ENCODE data around the gene ANKRD6. TPM values are rescaled to one million over a fixed set of nuclear protein-coding genes. Genes with fewer than 3 reads are reported as not detected.

Gene ANKRD6
- total and polyA plus RNA-seq, 2 donors (not counting 1 experiment from before 2014, with no cell fraction given) = 3.8 to 10.5 TPM

GRCh38 chr6:89468998-89469397, 36.0 kb downstream of the ANKRD6 start:
- no peak for DNase-seq
- no peaks in the 10 kb centered on the region for H3K79me2 ChIP-seq (ENCODE audit: control insufficient read depth, insufficient read depth, low read length)
- H3K4me1 ChIP-seq (ENCODE audit: control insufficient read depth in 2 of 2, insufficient read depth in 2 of 2, low read length in 2 of 2) = no peaks in the 10 kb centered on the region
- TF ChIP-seq CTCF (IDR thresholded peaks at IDR 0.05) = no peak
- no peak for TF ChIP-seq EZH2 (IDR thresholded peaks at IDR 0.05; ENCODE audit: borderline replicate concordance, insufficient read depth, low read depth, low read length, poor library complexity, severe bottlenecking)
- CTCF ChIA-PET = interaction anchor here (0.7 kb wide), 1 partner anchor 95 kb away, joined by 3 read pairs; no protein-coding TSS in a partner anchor
- no peaks in the 10 kb centered on the region for H3K27me3 Mint-ChIP-seq
- no peaks in the 10 kb centered on the region for H3K36me3 ChIP-seq (replicated peaks in 1 of 2; ENCODE audit: control extremely low read depth in 1 of 2, control insufficient read depth in 1 of 2, extremely low read depth in 1 of 2, insufficient read depth in 2 of 2, low read length in 1 of 2)
- no peak overlapping the region for H3K4me2 ChIP-seq (replicated peaks; ENCODE audit: low read depth, low read length, poor library complexity, severe bottlenecking)
- H3K9ac ChIP-seq (ENCODE audit: low read length) = no peak overlapping the region
- H3K27ac ChIP-seq (ENCODE audit: low read length in 2 of 2) = no peak overlapping the region
- H3K4me3 ChIP-seq (ENCODE audit: control extremely low read depth in 1 of 5, extremely low read depth in 1 of 5, insufficient read depth in 1 of 5, low read depth in 2 of 5, low read length in 4 of 5) = no peak overlapping the region
- POLR2A ChIA-PET = no interaction called here
- H3K4me3 Mint-ChIP-seq = no peak overlapping the region
- WGBS (ENCODE audit: insufficient coverage) = 0% methylated on average over 1 of the region's 1 CpG
- intact Hi-C loops (cut with micrococcal nuclease) = no loop called here
- no peaks in the 10 kb centered on the region for H3K27me3 ChIP-seq (replicated peaks in 1 of 4; ENCODE audit: control extremely low read depth in 1 of 4, control insufficient read depth in 3 of 4, insufficient read depth in 4 of 4, low read length in 3 of 4)
- H3K9me3 Mint-ChIP-seq (ENCODE audit: insufficient read depth) = no peaks in the 10 kb centered on the region
- H3K27ac Mint-ChIP-seq = no peak overlapping the region
- no peak overlapping the region for H2AFZ ChIP-seq (ENCODE audit: insufficient read depth, low read depth, low read length, poor library complexity, severe bottlenecking)
- no peak for ATAC-seq (ENCODE audit: low read depth)
- H3K4me1 Mint-ChIP-seq = peaks cover 2% of the 10 kb centered on the region
- H4K20me1 ChIP-seq (ENCODE audit: control insufficient read depth, insufficient read depth, low read length, poor library complexity, severe bottlenecking) = no peaks in the 10 kb centered on the region
- no peaks in the 10 kb centered on the region for H3K9me3 ChIP-seq (ENCODE audit: control extremely low read depth in 1 of 3, control insufficient read depth in 2 of 3, insufficient read depth in 1 of 3, low read length in 2 of 3)

GRCh38 chr6:89471287-89471867, 38.4 kb downstream of the ANKRD6 start:
- TF ChIP-seq EZH2 (IDR thresholded peaks at IDR 0.05; ENCODE audit: borderline replicate concordance, insufficient read depth, low read depth, low read length, poor library complexity, severe bottlenecking) = no peak
- TF ChIP-seq CTCF (IDR thresholded peaks at IDR 0.05) = no peak
- Histone ChIP-seq H3K79me2 (ENCODE audit: control insufficient read depth, insufficient read depth, low read length) (no peaks in the 10 kb centered on the region), H3K27me3 (replicated peaks in 1 of 4; ENCODE audit: control extremely low read depth in 1 of 4, control insufficient read depth in 3 of 4, insufficient read depth in 4 of 4, low read length in 3 of 4) (no peaks in the 10 kb centered on the region), H3K36me3 (replicated peaks in 1 of 2; ENCODE audit: control extremely low read depth in 1 of 2, control insufficient read depth in 1 of 2, extremely low read depth in 1 of 2, insufficient read depth in 2 of 2, low read length in 1 of 2) (no peaks in the 10 kb centered on the region), H2AFZ (ENCODE audit: insufficient read depth, low read depth, low read length, poor library complexity, severe bottlenecking) (no peak overlapping the region), H3K4me3 (ENCODE audit: control extremely low read depth in 1 of 5, extremely low read depth in 1 of 5, insufficient read depth in 1 of 5, low read depth in 2 of 5, low read length in 4 of 5) (no peak overlapping the region), H4K20me1 (ENCODE audit: control insufficient read depth, insufficient read depth, low read length, poor library complexity, severe bottlenecking) (no peaks in the 10 kb centered on the region), H3K27ac (ENCODE audit: low read length in 2 of 2) (no peak overlapping the region), H3K9me3 (ENCODE audit: control extremely low read depth in 1 of 3, control insufficient read depth in 2 of 3, insufficient read depth in 1 of 3, low read length in 2 of 3) (no peaks in the 10 kb centered on the region), H3K4me2 (replicated peaks; ENCODE audit: low read depth, low read length, poor library complexity, severe bottlenecking) (no peak overlapping the region), H3K4me1 (ENCODE audit: control insufficient read depth in 2 of 2, insufficient read depth in 2 of 2, low read length in 2 of 2) (peaks cover 0 to 4% of the 10 kb centered on the region in 2 donors), H3K9ac (ENCODE audit: low read length) (no peak overlapping the region)
- Mint-ChIP-seq H3K4me3 (no peak overlapping the region), H3K4me1 (peaks cover 13% of the 10 kb centered on the region), H3K27me3 (no peaks in the 10 kb centered on the region), H3K9me3 (ENCODE audit: insufficient read depth) (no peaks in the 10 kb centered on the region), H3K27ac (no peak overlapping the region)
- DNase-seq (no peak), ATAC-seq (ENCODE audit: low read depth) (no peak)
- 62% methylated on average over 2 of the region's 4 CpGs for WGBS (ENCODE audit: insufficient coverage)
- intact Hi-C loops (cut with micrococcal nuclease) = no loop called here
- ChIA-PET CTCF (interaction anchor here (0.7 kb wide), 1 partner anchor 210 kb away, joined by 3 read pairs; no protein-coding TSS in a partner anchor), POLR2A (no interaction called here)

Measured in B cell (primary cell).